MM.1S (cell line): Measurements from ENCODE around the gene MRPL46.

ENCODE experiments used
- DNase-seq: peaks from one replicate; pipeline ENCODE4 v3.0.0-alpha.2; 2015
- H2AFZ ChIP-seq: fragments of 300-600 bp; sonication (generic); 2 replicates; pipeline ENCODE4 v1.6.0; 2016; ENCODE audit warnings: antibody characterized with exemption, low read length
- H3F3A ChIP-seq: fragments of 300-600 bp; sonication (generic); 2 replicates; pipeline ENCODE4 v1.6.1; 2016; ENCODE audit warnings: mild to moderate bottlenecking, antibody characterized with exemption, low read length, moderate library complexity, mixed read lengths; ENCODE audit not compliant: insufficient read depth
- H3K27ac ChIP-seq: fragments of 300-600 bp; sonication (generic); 2 replicates; pipeline ENCODE4 v1.5.1; 2016; ENCODE audit warnings: mild to moderate bottlenecking, low read length
- H3K27me3 ChIP-seq: fragments of 300-600 bp; sonication (generic); replicated peaks from 2 replicates; pipeline ENCODE4 v1.6.0; 2016; ENCODE audit warnings: low read length; ENCODE audit not compliant: insufficient read depth
- H3K36me3 ChIP-seq: fragments of 300-600 bp; sonication (generic); replicated peaks from 2 replicates; pipeline ENCODE4 v1.6.1; 2016; ENCODE audit warnings: mild to moderate bottlenecking, low read length, mixed read lengths; ENCODE audit not compliant: insufficient read depth
- H3K4me1 ChIP-seq: fragments of 300-600 bp; sonication (generic); 2 replicates; pipeline ENCODE4 v1.6.1; 2016; ENCODE audit warnings: low read length, mixed read lengths
- H3K4me2 ChIP-seq: fragments of 300-600 bp; sonication (generic); 2 replicates; pipeline ENCODE4 v1.6.0; 2016; ENCODE audit warnings: low read depth, low read length
- H3K4me3 ChIP-seq: fragments of 300-600 bp; sonication (generic); 2 replicates; pipeline ENCODE4 v1.5.1; 2016; ENCODE audit warnings: low read length, mixed read lengths
- H3K79me2 ChIP-seq: fragments of 300-600 bp; sonication (generic); 2 replicates; pipeline ENCODE4 v1.6.1; 2016; ENCODE audit warnings: mixed run types, low read length, mixed read lengths
- H3K9ac ChIP-seq: fragments of 300-600 bp; sonication (generic); 2 replicates; pipeline ENCODE4 v1.6.1; 2016; ENCODE audit warnings: low read length, mixed read lengths
- H3K9me2 ChIP-seq: fragments of 300-600 bp; sonication (generic); replicated peaks from 2 replicates; pipeline ENCODE4 v1.6.1; 2016; ENCODE audit warnings: mild to moderate bottlenecking, low read length, mixed read lengths; ENCODE audit not compliant: insufficient read depth
- H3K9me3 ChIP-seq: fragments of 300-600 bp; sonication (generic); replicated peaks from 2 replicates; pipeline ENCODE4 v1.6.1; 2016; ENCODE audit warnings: mild to moderate bottlenecking, low read length, mixed read lengths; ENCODE audit not compliant: insufficient read depth
- H4K20me1 ChIP-seq: fragments of 300-600 bp; sonication (generic); 2 replicates; pipeline ENCODE4 v1.6.1; 2016; ENCODE audit warnings: mild to moderate bottlenecking, low read length, moderate library complexity, mixed read lengths; ENCODE audit not compliant: insufficient read depth
- CTCF ChIP-seq: fragments of 300-600 bp; sonication (generic); IDR thresholded peaks from 2 replicates; pipeline ENCODE4 v1.5.1; 2016; ENCODE audit warnings: antibody characterized with exemption, low read length, mixed read lengths
- EZH2 ChIP-seq: fragments of 300-600 bp; sonication (generic); optimal IDR thresholded peaks from 2 replicates; pipeline ENCODE3; 2017; ENCODE audit warnings: low read depth, mild to moderate bottlenecking, antibody characterized with exemption, low read length, mixed read lengths
- EZH2phosphoT487 ChIP-seq: fragments of 300-600 bp; sonication (generic); IDR thresholded peaks from 2 replicates; pipeline ENCODE4 v1.6.1; 2018; ENCODE audit warnings: antibody characterized with exemption, low read length

Gene MRPL46

GRCh38 chr15:88487796-88488523 is 20.8 kb upstream of the MRPL46 start:
- TF ChIP-seq CTCF, result no peak
- TF ChIP-seq EZH2phosphoT487, result no peak
- TF ChIP-seq EZH2, result no peak
- Histone ChIP-seq H3K9me3 (no peaks in the 10 kb centered on the region), H3K4me3 (no peak overlapping the region), H3K27me3 (no peaks in the 10 kb centered on the region), H3F3A (no peaks in the 10 kb centered on the region), H2AFZ (no peak overlapping the region), H3K79me2 (no peaks in the 10 kb centered on the region), H3K27ac (no peak overlapping the region), H3K9ac (no peak overlapping the region), H3K36me3 (no peaks in the 10 kb centered on the region), H3K4me1 (no peaks in the 10 kb centered on the region), H3K9me2 (no peaks in the 10 kb centered on the region), H3K4me2 (no peak overlapping the region), H4K20me1 (no peaks in the 10 kb centered on the region)
- DNase-seq, result no peak

- no peak overlapping the region for H3K9ac ChIP-seq
- no peak overlapping the region for H2AFZ ChIP-seq
- TF ChIP-seq CTCF (no peak), EZH2phosphoT487 (no peak), EZH2 (no peak)
- no peaks in the 10 kb centered on the region for H3K9me2 ChIP-seq
- no peak overlapping the region for H3K27ac ChIP-seq
- no peaks in the 10 kb centered on the region for H4K20me1 ChIP-seq
- no peaks in the 10 kb centered on the region for H3K27me3 ChIP-seq
- no peaks in the 10 kb centered on the region for H3K9me3 ChIP-seq
- H3F3A ChIP-seq, result no peaks in the 10 kb centered on the region
- H3K79me2 ChIP-seq, result no peaks in the 10 kb centered on the region
- H3K4me3 ChIP-seq, result no peak overlapping the region
- H3K36me3 ChIP-seq, result no peaks in the 10 kb centered on the region
- H3K4me1 ChIP-seq, result no peaks in the 10 kb centered on the region
- DNase-seq, result no peak
- no peak overlapping the region for H3K4me2 ChIP-seq
Observed at GRCh38 chr15:88487178-88487795, 20.1 kb upstream of the MRPL46 start.

GRCh38 chr15:88484682-88485331 is 17.6 kb upstream of the MRPL46 start:
- H2AFZ ChIP-seq, result no peak overlapping the region
- TF ChIP-seq EZH2 (no peak), EZH2phosphoT487 (no peak), CTCF (no peak)

More at GRCh38 chr15:88484682-88485331, 17.6 kb upstream of the MRPL46 start:
- Histone ChIP-seq H3F3A (no peaks in the 10 kb centered on the region), H3K27ac (no peak overlapping the region), H3K36me3 (no peaks in the 10 kb centered on the region), H3K4me3 (no peak overlapping the region), H3K9ac (no peak overlapping the region), H3K79me2 (no peaks in the 10 kb centered on the region), H3K4me1 (no peaks in the 10 kb centered on the region), H3K27me3 (no peaks in the 10 kb centered on the region), H3K9me3 (no peaks in the 10 kb centered on the region), H3K9me2 (no peaks in the 10 kb centered on the region), H3K4me2 (no peak overlapping the region), H4K20me1 (no peaks in the 10 kb centered on the region)
- no peak for DNase-seq
